NCI-H1436 treated with DMSO at 0.1 percent for 48 hours (cell line): Measurements from ENCODE around the gene NELL2.
A peak's percentile ranks its signal among the peaks of the same experiment; 100 is the strongest.
"Not testable (repeated sequence)": the region's sequence is repeated elsewhere in the genome, so short reads cannot be mapped to it uniquely, and the experiment has no call there.

Source experiments
- DNase-seq: peaks from one replicate; lab custom pipeline; 2025; lab: John Stamatoyannopoulos, UW

Gene NELL2

GRCh38 chr12:44694017-44694416, 182.1 kb downstream of the NELL2 start:
- no peak for DNase-seq

- DNase-seq: no peak
Measured at GRCh38 chr12:44689587-44689986, 186.5 kb downstream of the NELL2 start.

GRCh38 chr12:44686821-44687432, 189.2 kb downstream of the NELL2 start:
- not testable (repeated sequence) for DNase-seq

- DNase-seq: no peak
Measured at GRCh38 chr12:44677724-44678123, 198.4 kb downstream of the NELL2 start.

- DNase-seq: no peak
Measured at GRCh38 chr12:44674875-44675274, 201.2 kb downstream of the NELL2 start.

- no peak for DNase-seq
Measured at GRCh38 chr12:44673811-44674210, 202.3 kb downstream of the NELL2 start.

- no peak for DNase-seq
Measured at GRCh38 chr12:44672042-44672441, 204.1 kb downstream of the NELL2 start.

GRCh38 chr12:44668443-44668842, 207.7 kb downstream of the NELL2 start:
- DNase-seq: no peak

- no peak for DNase-seq
Measured at GRCh38 chr12:44667461-44667860, 208.7 kb downstream of the NELL2 start.

- DNase-seq: no peak
Measured at GRCh38 chr12:44663291-44663690, 212.8 kb downstream of the NELL2 start.

GRCh38 chr12:44655846-44656245, 220.3 kb downstream of the NELL2 start:
- DNase-seq: no peak

GRCh38 chr12:44654646-44655639, 221.2 kb downstream of the NELL2 start:
- peak; percentile 46 for DNase-seq

GRCh38 chr12:44653861-44654527, 222.1 kb downstream of the NELL2 start:
- no peak for DNase-seq

GRCh38 chr12:44649693-44650092, 226.4 kb downstream of the NELL2 start:
- no peak for DNase-seq

- DNase-seq: no peak
Measured at GRCh38 chr12:44647917-44648690, 228.0 kb downstream of the NELL2 start.

- no peak for DNase-seq
Measured at GRCh38 chr12:44640427-44641190, 235.5 kb downstream of the NELL2 start.

GRCh38 chr12:44637875-44638274, 238.2 kb downstream of the NELL2 start:
- no peak for DNase-seq

GRCh38 chr12:44628180-44628579, 247.9 kb downstream of the NELL2 start:
- DNase-seq: no peak

- no peak for DNase-seq
Measured at GRCh38 chr12:44627387-44628166, 248.5 kb downstream of the NELL2 start.

- DNase-seq: peak; percentile 21
Measured at GRCh38 chr12:44626883-44627282, 249.2 kb downstream of the NELL2 start.
